Astrocyte of the spinal cord (primary cell): ENCODE data around the gene FUZ.

ENCODE experiments used
- DNase-seq: peaks from one replicate; pipeline ENCODE4 v3.0.0; 2011; ENCODE audit warnings: low read depth, low spot score
- H3K4me3 ChIP-seq: 2 replicates; pipeline ENCODE4 v1.5.1; 2011; ENCODE audit warnings: low read depth, mild to moderate bottlenecking, low read length, moderate library complexity
- CTCF ChIP-seq: IDR thresholded peaks from 2 replicates; pipeline ENCODE4 v1.5.1; 2012; ENCODE audit warnings: low read depth, mild to moderate bottlenecking, low read length, inconsistent platforms
- in situ Hi-C: cut with HindIII; loops from 2 replicates; pipeline ENCODE4 v1.10.0; 2017; ENCODE audit warnings: low sequenced_read_pairs

FUZ gene

GRCh38 chr19:49782515-49782914 lies 30.6 kb downstream of the FUZ start:
- DNase-seq, result no peak
- no peak overlapping the region for H3K4me3 ChIP-seq
- in situ Hi-C loops, result no loop called here
- TF ChIP-seq CTCF, result no peak

- in situ Hi-C loops, result no loop called here
- DNase-seq, result no peak
- no peak overlapping the region for H3K4me3 ChIP-seq
- no peak for TF ChIP-seq CTCF
Observed at GRCh38 chr19:49781394-49781793, 31.7 kb downstream of the FUZ start.

- no peak for TF ChIP-seq CTCF
- in situ Hi-C loops, result no loop called here
- no peak for DNase-seq
- no peak overlapping the region for H3K4me3 ChIP-seq
Observed at GRCh38 chr19:49780861-49781260, 32.2 kb downstream of the FUZ start.

- H3K4me3 ChIP-seq, result no peak overlapping the region
- DNase-seq, result no peak
- in situ Hi-C loops, result no loop called here
- no peak for TF ChIP-seq CTCF
Observed at GRCh38 chr19:49779731-49780555, 33.1 kb downstream of the FUZ start.

- no peak overlapping the region for H3K4me3 ChIP-seq
- DNase-seq, result no peak
- in situ Hi-C loops, result no loop called here
- TF ChIP-seq CTCF, result no peak
Observed at GRCh38 chr19:49776371-49776764, 36.7 kb downstream of the FUZ start.

- in situ Hi-C loops, result no loop called here
- no peak for DNase-seq
- H3K4me3 ChIP-seq, result no peak overlapping the region
- TF ChIP-seq CTCF, result no peak
Observed at GRCh38 chr19:49775742-49776370, 37.2 kb downstream of the FUZ start.
